LNCaP clone FGC (cell line): ENCODE measurements around the gene DMXL2.
"Not testable (repeated sequence)": the region's sequence is repeated elsewhere in the genome, so short reads cannot be mapped to it uniquely, and the experiment has no call there.

ENCODE experiments used
- DNase-seq: peaks from one replicate; pipeline ENCODE4 v3.0.0-alpha.2; 2011; ENCODE audit warnings: low read depth
- H3K4me3 ChIP-seq: 2 replicates; pipeline ENCODE4 v1.5.1; 2011; ENCODE audit warnings: mild to moderate bottlenecking, low read depth, low read length, control low read depth
- CTCF ChIP-seq: IDR thresholded peaks from 2 replicates; pipeline ENCODE4 v1.5.1; 2012; ENCODE audit warnings: mild to moderate bottlenecking; ENCODE audit not compliant: control insufficient read depth, insufficient read depth; ENCODE audit errors: extremely low read depth

DMXL2 gene

GRCh38 chr15:51577636-51578304, 44.8 kb downstream of the DMXL2 start:
- DNase-seq: no peak
- H3K4me3 ChIP-seq: no peak overlapping the region
- TF ChIP-seq CTCF: no peak

GRCh38 chr15:51576911-51577500, 45.6 kb downstream of the DMXL2 start:
- TF ChIP-seq CTCF: no peak
- no peak overlapping the region for H3K4me3 ChIP-seq
- DNase-seq: peak; percentile 39

- TF ChIP-seq CTCF: no peak
- no peak overlapping the region for H3K4me3 ChIP-seq
- DNase-seq: no peak
Observed at GRCh38 chr15:51576286-51576850, 46.2 kb downstream of the DMXL2 start.

GRCh38 chr15:51575775-51576174, 46.8 kb downstream of the DMXL2 start:
- H3K4me3 ChIP-seq: no peak overlapping the region
- no peak for DNase-seq
- no peak for TF ChIP-seq CTCF

GRCh38 chr15:51573352-51573751, 49.2 kb downstream of the DMXL2 start:
- H3K4me3 ChIP-seq, DNase-seq: not testable (repeated sequence)

- not testable (repeated sequence) for DNase-seq, H3K4me3 ChIP-seq
Observed at GRCh38 chr15:51568939-51569784, 53.4 kb downstream of the DMXL2 start.

GRCh38 chr15:51561271-51561670, 61.3 kb downstream of the DMXL2 start:
- no peak for DNase-seq
- no peak overlapping the region for H3K4me3 ChIP-seq
- TF ChIP-seq CTCF: no peak
